ENCODE measurements around the gene GJB3. TPM values are rescaled to one million over a fixed set of nuclear protein-coding genes. Genes with fewer than 3 reads are reported as not detected.
A peak's percentile ranks its signal among the peaks of the same experiment; 100 is the strongest.
"Not testable (repeated sequence)": the region's sequence is repeated elsewhere in the genome, so short reads cannot be mapped to it uniquely, and the experiment has no call there.

Gene GJB3
- total RNA-seq, 1 donor from 2014 or later = 6.3 TPM

DNA sequence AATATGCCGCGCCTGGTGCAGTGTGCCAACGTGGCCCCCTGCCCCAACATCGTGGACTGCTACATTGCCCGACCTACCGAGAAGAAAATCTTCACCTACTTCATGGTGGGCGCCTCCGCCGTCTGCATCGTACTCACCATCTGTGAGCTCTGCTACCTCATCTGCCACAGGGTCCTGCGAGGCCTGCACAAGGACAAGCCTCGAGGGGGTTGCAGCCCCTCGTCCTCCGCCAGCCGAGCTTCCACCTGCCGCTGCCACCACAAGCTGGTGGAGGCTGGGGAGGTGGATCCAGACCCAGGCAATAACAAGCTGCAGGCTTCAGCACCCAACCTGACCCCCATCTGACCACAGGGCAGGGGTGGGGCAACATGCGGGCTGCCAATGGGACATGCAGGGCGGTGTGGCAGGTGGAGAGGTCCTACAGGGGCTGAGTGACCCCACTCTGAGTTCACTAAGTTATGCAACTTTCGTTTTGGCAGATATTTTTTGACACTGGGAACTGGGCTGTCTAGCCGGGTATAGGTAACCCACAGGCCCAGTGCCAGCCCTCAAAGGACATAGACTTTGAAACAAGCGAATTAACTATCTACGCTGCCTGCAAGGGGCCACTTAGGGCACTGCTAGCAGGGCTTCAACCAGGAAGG is 4.3 kb downstream of the GJB3 start:
- no peak for DNase-seq (ENCODE audit: low spot score)

GRCh38 chr1:34785875-34786470 is 5.0 kb downstream of the GJB3 start:
- DNase-seq (ENCODE audit: low spot score) = no peak

GRCh38 chr1:34786521-34787325 is 5.7 kb downstream of the GJB3 start:
- peak; percentile 87 for DNase-seq (ENCODE audit: low spot score)

- DNase-seq (ENCODE audit: low spot score) = no peak
Measured at GRCh38 chr1:34787461-34788420, 6.7 kb downstream of the GJB3 start.

GRCh38 chr1:34790985-34791384 is 10.0 kb downstream of the GJB3 start:
- DNase-seq (ENCODE audit: low spot score) = no peak

- no peak for DNase-seq (ENCODE audit: low spot score)
Measured at GRCh38 chr1:34792424-34792823, 11.4 kb downstream of the GJB3 start.

GRCh38 chr1:34792868-34793727 is 12.1 kb downstream of the GJB3 start, which contains the start of gene GJA4:
Gene GJA4, plus strand, starts transcription at chr1:34792999. Its CDS starts 1,215 bp downstream, at chr1:34794214.
- no peak for DNase-seq (ENCODE audit: low spot score)

GRCh38 chr1:34794001-34794789 is 13.2 kb downstream of the GJB3 start:
- DNase-seq (ENCODE audit: low spot score) = no peak

DNA sequence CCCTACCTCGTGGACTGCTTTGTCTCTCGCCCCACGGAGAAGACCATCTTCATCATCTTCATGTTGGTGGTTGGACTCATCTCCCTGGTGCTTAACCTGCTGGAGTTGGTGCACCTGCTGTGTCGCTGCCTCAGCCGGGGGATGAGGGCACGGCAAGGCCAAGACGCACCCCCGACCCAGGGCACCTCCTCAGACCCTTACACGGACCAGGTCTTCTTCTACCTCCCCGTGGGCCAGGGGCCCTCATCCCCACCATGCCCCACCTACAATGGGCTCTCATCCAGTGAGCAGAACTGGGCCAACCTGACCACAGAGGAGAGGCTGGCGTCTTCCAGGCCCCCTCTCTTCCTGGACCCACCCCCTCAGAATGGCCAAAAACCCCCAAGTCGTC is 13.8 kb downstream of the GJB3 start:
- no peak for DNase-seq (ENCODE audit: low spot score)

DNA sequence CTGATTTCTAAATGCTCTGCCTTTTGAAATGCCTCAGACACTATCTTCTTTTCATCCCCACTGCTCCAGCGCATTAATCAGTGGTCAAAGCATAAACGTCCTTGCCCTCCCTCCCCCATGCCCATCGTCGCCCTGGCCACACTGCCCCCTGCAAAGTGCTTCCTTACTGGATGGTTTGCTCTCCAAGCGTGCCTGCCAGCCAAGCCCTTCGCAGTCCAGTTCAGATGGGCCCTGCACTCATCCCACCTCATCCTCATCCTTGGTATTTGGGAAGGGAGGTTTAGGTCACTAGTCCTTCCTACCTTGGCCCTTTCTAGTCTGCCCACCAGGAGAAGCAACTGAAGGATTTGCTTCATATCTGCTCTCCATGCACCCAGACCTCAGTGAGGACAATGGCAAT is 14.9 kb downstream of the GJB3 start:
- no peak for DNase-seq (ENCODE audit: low spot score)

DNA sequence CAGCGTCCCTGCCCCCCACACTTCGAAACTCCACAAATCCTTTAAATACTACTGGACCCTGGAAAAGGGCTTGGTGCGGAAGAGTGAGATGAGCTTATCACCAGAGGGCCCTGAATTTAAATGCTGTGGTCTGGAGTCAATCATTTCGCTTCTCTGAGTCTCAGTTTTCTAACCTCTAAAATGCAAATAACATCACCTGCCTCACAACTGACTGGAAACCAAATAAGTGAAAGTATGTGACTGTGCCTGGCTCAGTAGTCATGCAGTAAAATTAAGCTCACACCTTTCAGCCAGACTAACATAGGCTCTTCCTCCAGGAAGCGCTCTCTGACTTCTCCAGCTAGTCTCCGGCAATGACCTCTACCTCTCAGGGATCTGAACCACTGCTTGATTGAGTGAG is 16.0 kb downstream of the GJB3 start:
- DNase-seq (ENCODE audit: low spot score) = no peak

DNA sequence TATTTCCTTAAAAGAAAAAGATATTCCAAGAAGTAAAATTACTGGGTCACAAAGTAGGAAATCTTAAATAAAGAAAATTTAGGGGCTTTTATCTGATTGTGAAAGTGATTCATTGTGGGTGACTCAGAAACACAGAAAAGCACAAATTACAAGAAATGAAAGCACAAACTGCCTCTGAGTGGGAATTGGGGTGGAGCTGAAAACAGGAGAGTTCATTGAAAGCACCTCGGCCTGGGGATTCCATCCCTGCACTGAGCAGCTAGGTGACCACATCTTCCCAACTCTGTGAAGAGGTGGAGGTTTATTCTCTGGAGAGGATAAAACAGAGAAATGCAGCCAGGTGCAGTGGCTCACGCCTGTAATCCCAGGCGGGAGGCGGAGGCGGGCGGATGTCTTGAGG is 19.2 kb downstream of the GJB3 start:
- DNase-seq (ENCODE audit: low spot score) = no peak

DNA sequence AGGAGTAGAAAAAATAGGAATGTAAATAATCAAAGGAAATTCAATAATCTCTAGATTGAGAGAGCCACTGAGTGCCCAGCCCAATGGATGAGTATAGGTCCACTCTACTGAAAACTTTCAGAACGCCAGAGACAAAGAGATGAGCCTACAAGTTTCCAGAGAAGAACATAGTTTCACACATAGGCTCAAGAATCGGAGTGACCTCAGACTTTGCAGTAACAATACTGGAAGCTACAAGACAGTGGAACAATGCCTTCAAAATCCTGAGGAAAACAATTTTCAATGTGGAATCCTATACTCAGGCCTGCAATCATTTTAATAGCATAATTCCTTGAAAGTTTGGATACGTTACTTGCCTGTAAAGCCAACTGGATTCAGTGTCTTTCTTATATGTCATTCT is 22.8 kb downstream of the GJB3 start:
- no peak for DNase-seq (ENCODE audit: low spot score)

GRCh38 chr1:34806396-34806795 is 25.4 kb downstream of the GJB3 start:
- no peak for DNase-seq (ENCODE audit: low spot score)

- DNase-seq (ENCODE audit: low spot score) = no peak
Measured at GRCh38 chr1:34808051-34808810, 27.2 kb downstream of the GJB3 start.

- DNase-seq (ENCODE audit: low spot score) = not testable (repeated sequence)
Measured at GRCh38 chr1:34810781-34811180, 29.8 kb downstream of the GJB3 start.

DNA sequence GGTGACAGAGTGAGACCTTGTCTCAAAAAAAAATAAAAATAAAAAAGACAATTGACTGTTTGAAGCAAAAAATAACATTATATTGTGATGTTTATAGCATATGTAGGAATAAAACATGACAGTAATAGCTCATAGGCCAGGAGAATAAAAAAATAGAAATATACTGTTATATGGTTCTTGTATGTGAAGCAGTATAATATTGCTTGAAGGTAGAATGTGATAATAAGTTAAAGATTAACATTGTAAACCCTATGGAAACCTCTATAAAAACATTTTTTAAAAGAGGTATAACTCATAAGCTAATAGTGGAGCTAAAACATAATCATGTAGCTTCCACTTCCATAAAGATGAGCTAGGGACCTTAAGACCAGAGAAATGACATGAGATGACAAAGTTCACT is 35.3 kb downstream of the GJB3 start:
- no peak for DNase-seq (ENCODE audit: low spot score)

- no peak for DNase-seq (ENCODE audit: low spot score)
Measured at GRCh38 chr1:34816778-34817177, 35.8 kb downstream of the GJB3 start.

DNA sequence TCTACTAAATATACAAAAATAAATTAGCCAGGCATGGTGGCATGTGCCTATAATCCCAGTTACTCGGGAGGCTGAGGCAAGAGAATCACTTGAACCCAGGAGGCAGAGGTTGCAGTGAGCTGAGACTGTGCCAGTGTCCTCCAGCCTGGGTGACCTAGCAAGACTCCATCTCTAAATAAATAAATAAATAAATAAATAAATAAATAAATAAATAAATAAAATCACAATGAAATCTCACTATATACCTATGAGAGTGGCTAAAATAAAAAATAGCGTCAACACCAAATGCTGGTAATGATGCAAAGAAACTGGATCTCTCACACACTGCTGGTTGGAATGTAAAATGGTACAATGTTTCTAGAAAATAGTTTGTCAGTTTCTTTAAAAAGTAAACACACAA is 37.8 kb downstream of the GJB3 start:
- not testable (repeated sequence) for DNase-seq (ENCODE audit: low spot score)

Measured in mucosa of gallbladder (tissue), 1 donor.